NCI-H1048 (cell line): ENCODE results near the gene VPS13D.
"Not testable (repeated sequence)": the region's sequence is repeated elsewhere in the genome, so short reads cannot be mapped to it uniquely, and the experiment has no call there.

Experiments
- DNase-seq: peaks from one replicate; lab custom pipeline; 2025; lab: John Stamatoyannopoulos, UW

VPS13D gene

GRCh38 chr1:12451560-12451900 lies 221.7 kb downstream of the VPS13D start:
- no peak for DNase-seq

- DNase-seq: no peak
These were observed 222.4 kb downstream of the VPS13D start for GRCh38 chr1:12452262-12452661.

GRCh38 chr1:12453400-12454343 lies 223.8 kb downstream of the VPS13D start:
- no peak for DNase-seq

- no peak for DNase-seq
These were observed 224.9 kb downstream of the VPS13D start for GRCh38 chr1:12454406-12455391.

GRCh38 chr1:12456081-12456480 lies 226.3 kb downstream of the VPS13D start:
- DNase-seq: not testable (repeated sequence)

- DNase-seq: no peak
These were observed 227.1 kb downstream of the VPS13D start for GRCh38 chr1:12456979-12457378.

- no peak for DNase-seq
These were observed 227.9 kb downstream of the VPS13D start for GRCh38 chr1:12457771-12458170.

GRCh38 chr1:12458571-12458970 lies 228.7 kb downstream of the VPS13D start:
- DNase-seq: no peak

- no peak for DNase-seq
These were observed 230.3 kb downstream of the VPS13D start for GRCh38 chr1:12460121-12460520.

- no peak for DNase-seq
These were observed 231.2 kb downstream of the VPS13D start for GRCh38 chr1:12460911-12461621.

- DNase-seq: no peak
These were observed 231.9 kb downstream of the VPS13D start for GRCh38 chr1:12461754-12462153.

- no peak for DNase-seq
These were observed 232.8 kb downstream of the VPS13D start for GRCh38 chr1:12462586-12462985.

GRCh38 chr1:12464045-12464461 lies 234.2 kb downstream of the VPS13D start:
- DNase-seq: no peak

GRCh38 chr1:12464598-12465056 lies 234.8 kb downstream of the VPS13D start:
- no peak for DNase-seq

GRCh38 chr1:12465126-12465525 lies 235.3 kb downstream of the VPS13D start:
- DNase-seq: no peak

- no peak for DNase-seq
These were observed 237.0 kb downstream of the VPS13D start for GRCh38 chr1:12466816-12467215.

GRCh38 chr1:12467570-12468286 lies 237.9 kb downstream of the VPS13D start:
- no peak for DNase-seq

GRCh38 chr1:12468323-12468722 lies 238.5 kb downstream of the VPS13D start:
- DNase-seq: no peak

- DNase-seq: no peak
These were observed 239.7 kb downstream of the VPS13D start for GRCh38 chr1:12469493-12469892.

- no peak for DNase-seq
These were observed 240.2 kb downstream of the VPS13D start for GRCh38 chr1:12469990-12470389.

GRCh38 chr1:12470916-12471315 lies 241.1 kb downstream of the VPS13D start:
- DNase-seq: not testable (repeated sequence)
